Kidney epithelial cell (primary cell): ENCODE data around the gene TRIM37. TPM values are rescaled to one million over a fixed set of nuclear protein-coding genes. Genes with fewer than 3 reads are reported as not detected.

Experiments used
- DNase-seq: peaks from one replicate; pipeline ENCODE4 v3.0.0-alpha.2; 2010; ENCODE audit warnings: low read depth
- H3K27me3 ChIP-seq: 2 replicates; pipeline ENCODE4 v1.6.0; 2011; ENCODE audit warnings: low read length; ENCODE audit not compliant: control insufficient read depth, insufficient read depth
- H3K36me3 ChIP-seq: 2 replicates; pipeline ENCODE4 v1.5.1; 2011; ENCODE audit warnings: low read length; ENCODE audit not compliant: control insufficient read depth, insufficient read depth
- H3K4me3 ChIP-seq: 2 replicates; pipeline ENCODE4 v1.5.1; 2011; ENCODE audit warnings: low read depth, mild to moderate bottlenecking, control low read depth, low read length
- total RNA-seq: library from RNA; depleted of rRNA; stranded (reverse); fragments of >200 nt; gene quantifications from 2 replicates; pipeline ENCODE4 v1.2.3, GENCODE V29; 2015
- TF ChIP-seq, protein P1 (sequence below): IDR thresholded peaks from 2 replicates; pipeline ENCODE4 v1.5.1; 2011; ENCODE audit warnings: mild to moderate bottlenecking, moderate library complexity, low read length, control low read depth, inconsistent platforms; ENCODE audit not compliant: insufficient read depth, poor library complexity, severe bottlenecking

The TRIM37 gene
- total RNA-seq, 1 donor from 2014 or later, result 30.2 TPM

DNA sequence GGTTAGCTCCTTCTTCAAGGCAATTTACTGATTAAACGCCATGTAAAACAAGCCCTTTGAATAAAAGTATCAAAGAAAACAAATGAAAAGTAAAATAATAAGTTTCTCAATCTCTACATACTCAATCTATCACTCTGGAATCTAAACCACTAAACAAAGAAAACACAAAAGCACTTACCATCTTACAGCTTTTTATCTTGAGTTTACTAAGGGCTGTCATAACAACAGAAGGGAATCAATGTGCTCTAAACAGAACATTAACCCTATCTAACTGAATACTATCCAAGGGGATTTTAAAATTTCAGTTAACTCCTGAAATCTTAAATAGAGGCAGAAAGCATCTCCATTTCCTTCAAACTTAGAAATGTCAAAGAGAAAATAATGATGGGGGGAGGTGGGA lies 44.9 kb upstream of the TRIM37 start:
- no peak overlapping the region for H3K4me3 ChIP-seq
- TF ChIP-seq, protein P1, sequence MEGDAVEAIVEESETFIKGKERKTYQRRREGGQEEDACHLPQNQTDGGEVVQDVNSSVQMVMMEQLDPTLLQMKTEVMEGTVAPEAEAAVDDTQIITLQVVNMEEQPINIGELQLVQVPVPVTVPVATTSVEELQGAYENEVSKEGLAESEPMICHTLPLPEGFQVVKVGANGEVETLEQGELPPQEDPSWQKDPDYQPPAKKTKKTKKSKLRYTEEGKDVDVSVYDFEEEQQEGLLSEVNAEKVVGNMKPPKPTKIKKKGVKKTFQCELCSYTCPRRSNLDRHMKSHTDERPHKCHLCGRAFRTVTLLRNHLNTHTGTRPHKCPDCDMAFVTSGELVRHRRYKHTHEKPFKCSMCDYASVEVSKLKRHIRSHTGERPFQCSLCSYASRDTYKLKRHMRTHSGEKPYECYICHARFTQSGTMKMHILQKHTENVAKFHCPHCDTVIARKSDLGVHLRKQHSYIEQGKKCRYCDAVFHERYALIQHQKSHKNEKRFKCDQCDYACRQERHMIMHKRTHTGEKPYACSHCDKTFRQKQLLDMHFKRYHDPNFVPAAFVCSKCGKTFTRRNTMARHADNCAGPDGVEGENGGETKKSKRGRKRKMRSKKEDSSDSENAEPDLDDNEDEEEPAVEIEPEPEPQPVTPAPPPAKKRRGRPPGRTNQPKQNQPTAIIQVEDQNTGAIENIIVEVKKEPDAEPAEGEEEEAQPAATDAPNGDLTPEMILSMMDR, result no peak
- H3K27me3 ChIP-seq, result no peaks in the 10 kb centered on the region
- no peak for DNase-seq
- no peaks in the 10 kb centered on the region for H3K36me3 ChIP-seq

DNA sequence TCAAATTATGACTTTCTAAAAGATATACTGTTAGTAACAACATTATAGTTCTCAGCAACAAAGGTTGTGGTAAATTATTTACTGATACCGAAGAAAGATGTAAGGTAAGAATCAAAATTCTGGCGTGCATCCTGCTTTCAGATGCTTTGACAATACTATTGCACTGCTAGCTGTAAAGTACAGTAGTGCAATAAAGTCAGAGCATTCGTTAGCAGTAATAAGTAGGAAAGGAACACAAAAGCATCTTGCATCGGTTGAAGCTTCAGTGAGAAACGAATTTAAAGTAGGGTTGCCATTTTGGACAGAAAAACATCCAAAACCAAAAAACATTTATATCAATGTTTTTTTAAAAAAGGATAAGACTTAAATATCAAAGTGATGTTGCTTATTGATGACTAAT lies 44.3 kb upstream of the TRIM37 start:
- H3K36me3 ChIP-seq, result no peaks in the 10 kb centered on the region
- no peak overlapping the region for H3K4me3 ChIP-seq
- no peak for DNase-seq
- TF ChIP-seq, protein P1, result no peak
- H3K27me3 ChIP-seq, result no peaks in the 10 kb centered on the region

DNA sequence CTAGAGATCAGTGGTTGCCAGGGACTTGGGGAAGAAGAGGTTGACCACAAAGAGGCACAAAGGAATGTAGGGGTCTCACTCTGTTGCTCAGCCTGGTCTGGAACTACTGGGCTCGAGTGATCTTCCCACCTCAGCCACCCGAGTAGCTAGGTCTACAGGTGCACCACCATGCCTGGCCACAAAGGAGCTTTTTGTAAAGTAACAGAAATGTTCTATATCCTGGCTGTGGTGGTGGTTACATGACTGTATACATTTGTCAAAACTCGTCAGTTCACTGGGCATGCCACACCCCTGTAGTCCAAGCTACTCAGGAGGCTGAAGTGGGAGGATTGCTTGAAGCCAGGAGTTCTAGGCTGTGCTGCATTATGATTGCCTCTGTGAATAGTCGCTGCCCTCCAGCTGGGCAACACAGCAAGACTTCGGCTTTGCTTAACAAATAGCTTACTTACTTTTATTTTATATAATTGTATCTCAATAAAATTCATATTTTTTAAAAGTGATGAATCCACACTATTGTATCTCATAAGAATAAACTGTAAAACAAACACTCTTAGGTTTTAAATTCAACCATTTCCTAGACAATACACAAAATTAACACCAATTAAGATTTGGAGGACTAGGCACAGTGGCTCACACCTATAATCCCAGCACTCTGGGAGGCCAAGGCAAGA lies 43.3 kb upstream of the TRIM37 start:
- H3K4me3 ChIP-seq, result no peak overlapping the region
- no peak for DNase-seq
- H3K27me3 ChIP-seq, result no peaks in the 10 kb centered on the region
- H3K36me3 ChIP-seq, result no peaks in the 10 kb centered on the region
- TF ChIP-seq, protein P1, result no peak

DNA sequence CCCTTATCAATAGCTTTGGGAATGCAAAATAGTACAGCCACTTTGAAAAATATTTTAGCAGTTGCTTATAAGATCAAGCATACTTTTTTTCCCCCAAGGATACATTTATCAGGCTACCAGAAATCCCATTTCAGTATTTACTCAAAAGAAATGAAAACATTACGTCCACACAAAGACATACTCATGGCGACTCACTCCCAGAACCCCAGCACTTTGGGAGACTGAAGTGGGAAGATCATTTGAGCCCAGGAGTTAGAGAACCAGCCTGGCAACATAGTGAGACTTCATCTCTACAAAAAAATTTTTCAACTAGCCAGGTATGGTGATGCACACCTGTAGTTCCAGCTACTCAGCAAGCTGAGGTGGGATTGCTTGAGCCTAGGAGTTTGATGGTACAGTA lies 42.4 kb upstream of the TRIM37 start:
- no peak overlapping the region for H3K4me3 ChIP-seq
- TF ChIP-seq, protein P1, result no peak
- H3K27me3 ChIP-seq, result no peaks in the 10 kb centered on the region
- DNase-seq, result no peak
- H3K36me3 ChIP-seq, result no peaks in the 10 kb centered on the region

DNA sequence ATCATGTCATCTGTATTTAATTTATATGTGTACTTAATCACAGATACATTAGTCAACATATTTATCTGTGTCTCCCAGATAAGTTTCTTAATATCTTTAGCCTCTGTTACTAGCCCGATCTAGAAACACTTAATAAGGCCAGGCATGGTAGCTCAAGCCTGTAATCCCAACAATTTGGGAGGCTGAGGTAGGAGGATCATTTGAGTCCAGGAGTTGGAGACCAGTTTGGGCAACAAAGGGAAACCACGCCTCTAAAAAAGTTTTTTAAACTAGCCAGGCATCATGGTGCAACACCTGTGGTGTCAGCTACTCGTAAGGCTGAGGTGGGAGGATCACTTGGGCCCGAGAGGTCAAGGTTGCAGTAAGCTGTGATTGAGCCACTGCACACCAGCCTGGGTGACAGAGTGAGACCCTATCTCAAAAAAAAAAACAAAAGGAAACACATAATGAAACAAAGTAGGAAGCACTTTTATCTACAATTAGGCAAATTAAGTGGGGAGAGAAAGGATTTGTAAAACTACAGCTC lies 39.0 kb upstream of the TRIM37 start:
- TF ChIP-seq, protein P1, result no peak
- no peaks in the 10 kb centered on the region for H3K36me3 ChIP-seq
- DNase-seq, result no peak
- H3K27me3 ChIP-seq, result no peaks in the 10 kb centered on the region
- no peak overlapping the region for H3K4me3 ChIP-seq

GRCh38 chr17:59141860-59142259 lies 35.2 kb upstream of the TRIM37 start:
- Histone ChIP-seq H3K27me3 (no peaks in the 10 kb centered on the region), H3K4me3 (no peak overlapping the region), H3K36me3 (no peaks in the 10 kb centered on the region)
- no peak for DNase-seq
- TF ChIP-seq, protein P1, result no peak
